H1 (cell line): Measurements from ENCODE around the gene CCDC169. TPM values are rescaled to one million over a fixed set of nuclear protein-coding genes. Genes with fewer than 3 reads are reported as not detected.
A peak's percentile ranks its signal among the peaks of the same experiment; 100 is the strongest.

Experiments
- CTCF ChIA-PET: fragments of 300-600 bp; sonication (Branson Sonifier 250); formaldehyde crosslinking; loops from one replicate; lab custom pipeline; 2021; ENCODE audit not compliant: partially characterized antibody; lab: Charles Lee
- POLR2A ChIA-PET: fragments of 300-600 bp; sonication (Branson Sonifier 250); formaldehyde crosslinking; loops from one replicate; lab custom pipeline; 2021; ENCODE audit warnings: inconsistent platforms; ENCODE audit not compliant: partially characterized antibody; lab: Charles Lee
- DNase-seq, 2 experiments: peaks; one replicate each; pipeline versions ENCODE4 v3.0.0 to v3.0.0-alpha.2; 2010 to 2022; ENCODE audit warnings: low spot score in 2 of 2, low read depth in 1 of 2, mixed read lengths in 1 of 2
- FAIRE-seq: peaks from 2 replicates; lab custom pipeline; 2011; peaks lifted over from hg19 to GRCh38; lab: Jason Lieb, UNC
- H2AFZ ChIP-seq: 2 replicates; pipeline ENCODE4 v1.8.1; 2012; ENCODE audit warnings: low read length, inconsistent platforms
- H2AK5ac ChIP-seq: 2 replicates; pipeline ENCODE4 v1.6.1; 2013; ENCODE audit warnings: low read depth, low read length
- H2BK120ac ChIP-seq: replicated peaks from 2 replicates; pipeline ENCODE3; 2013; ENCODE audit warnings: low read depth, low read length, inconsistent platforms
- H2BK12ac ChIP-seq: 2 replicates; pipeline ENCODE4 v1.6.1; 2013; ENCODE audit warnings: low read depth, low read length
- H2BK15ac ChIP-seq: 2 replicates; pipeline ENCODE4 v1.6.1; 2013; ENCODE audit warnings: low read length
- H2BK20ac ChIP-seq: 2 replicates; pipeline ENCODE4 v1.6.1; 2013; ENCODE audit warnings: low read length
- H2BK5ac ChIP-seq: 2 replicates; pipeline ENCODE4 v1.6.1; 2013; ENCODE audit warnings: low read depth, low read length
- H3K14ac ChIP-seq: 2 replicates; pipeline ENCODE4 v1.6.1; 2013; ENCODE audit warnings: inconsistent platforms; ENCODE audit not compliant: insufficient read length
- H3K18ac ChIP-seq: 2 replicates; pipeline ENCODE4 v1.6.1; 2013; ENCODE audit warnings: low read length; ENCODE audit errors: extremely low read depth
- H3K23ac ChIP-seq: 2 replicates; pipeline ENCODE4 v1.6.1; 2013; ENCODE audit warnings: inconsistent platforms; ENCODE audit not compliant: insufficient read length
- H3K23me2 ChIP-seq: 2 replicates; pipeline ENCODE4 v1.6.1; 2013; ENCODE audit warnings: low read depth, low read length
- H3K27ac ChIP-seq: 2 replicates; pipeline ENCODE4 v1.6.1; 2011; ENCODE audit warnings: low read depth, low read length, inconsistent platforms
- H3K27me3 ChIP-seq, 4 experiments: replicated peaks in 1 of 4; 1 replicate in 1 of 4; 2 replicates in 3 of 4; pipeline versions ENCODE4 v1.6.1 to v1.8.1; 2011 to 2013; ENCODE audit warnings: low read length in 3 of 4, mild to moderate bottlenecking in 3 of 4, inconsistent platforms in 2 of 4, mixed read lengths in 2 of 4, moderate library complexity in 1 of 4; ENCODE audit not compliant: control insufficient read depth in 3 of 4, insufficient read depth in 3 of 4; ENCODE audit errors: extremely low read depth in 1 of 4
- H3K36me3 ChIP-seq, 4 experiments: 2 replicates each; pipeline versions ENCODE4 v1.6.1 to v1.8.1; 2011 to 2013; ENCODE audit warnings: mild to moderate bottlenecking in 4 of 4, low read length in 3 of 4, moderate library complexity in 2 of 4, control low read depth in 1 of 4, inconsistent platforms in 1 of 4; ENCODE audit not compliant: insufficient read depth in 4 of 4, control insufficient read depth in 2 of 4
- H3K4ac ChIP-seq: replicated peaks from 2 replicates; pipeline ENCODE3; 2013; ENCODE audit warnings: low read length, low read depth, mixed read lengths, inconsistent platforms; ENCODE audit not compliant: insufficient read length
- H3K4me1 ChIP-seq, 4 experiments: replicated peaks in 1 of 4; 1 replicate in 1 of 4; 2 replicates in 3 of 4; pipeline versions ENCODE4 v1.6.1 to v1.8.1; 2011 to 2013; ENCODE audit warnings: low read length in 3 of 4, inconsistent platforms in 2 of 4, mixed read lengths in 1 of 4; ENCODE audit not compliant: insufficient read depth in 4 of 4, control insufficient read depth in 3 of 4
- H3K4me2 ChIP-seq, 2 experiments: 2 replicates each; pipeline versions ENCODE4 v1.6.1 to v1.8.1; 2011 to 2013; ENCODE audit warnings: low read depth in 2 of 2, low read length in 2 of 2, control low read depth in 1 of 2, inconsistent platforms in 1 of 2, mild to moderate bottlenecking in 1 of 2; ENCODE audit not compliant: insufficient read depth in 1 of 2
- H3K4me3 ChIP-seq, 4 experiments: fragments of 200-600, 300-600 bp in 1 of 4; sonication (generic), shearing (Covaris generic), sonication (Bioruptor Twin) in 1 of 4; 2 replicates each; pipeline versions ENCODE4 v1.5.1 to v1.8.1; 2011 to 2016; ENCODE audit warnings: low read length in 4 of 4, low read depth in 3 of 4, control low read depth in 2 of 4, inconsistent platforms in 2 of 4, mild to moderate bottlenecking in 2 of 4, mixed read lengths in 1 of 4, moderate library complexity in 1 of 4; ENCODE audit not compliant: insufficient read depth in 2 of 4; ENCODE audit errors: extremely low read depth in 1 of 4
- H3K56ac ChIP-seq: replicated peaks from 2 replicates; pipeline ENCODE3; 2013; ENCODE audit warnings: low read depth, mild to moderate bottlenecking, mixed read lengths, low read length, inconsistent platforms; ENCODE audit not compliant: insufficient read length
- H3K79me1 ChIP-seq: 2 replicates; pipeline ENCODE4 v1.6.1; 2013; ENCODE audit warnings: low read depth, low read length, control low read depth
- H3K79me2 ChIP-seq, 2 experiments: 2 replicates each; pipeline versions ENCODE4 v1.6.1 to v1.8.1; 2012 to 2013; ENCODE audit warnings: low read length in 2 of 2, mild to moderate bottlenecking in 2 of 2, inconsistent platforms in 1 of 2; ENCODE audit not compliant: insufficient read depth in 2 of 2, control insufficient read depth in 1 of 2
- H3K9ac ChIP-seq, 4 experiments: replicated peaks in 1 of 4; 1 replicate in 1 of 4; 2 replicates in 3 of 4; pipeline versions ENCODE4 v1.6.1 to v1.8.1; 2011 to 2013; ENCODE audit warnings: low read depth in 3 of 4, low read length in 3 of 4, control low read depth in 2 of 4, mild to moderate bottlenecking in 2 of 4, moderate library complexity in 2 of 4, inconsistent platforms in 1 of 4; ENCODE audit errors: extremely low read depth in 1 of 4
- H3K9me3 ChIP-seq, 2 experiments: 2 replicates each; pipeline versions ENCODE4 v1.6.1 to v1.8.1; 2012 to 2013; ENCODE audit warnings: mild to moderate bottlenecking in 2 of 2, moderate library complexity in 2 of 2, control low read depth in 1 of 2, inconsistent platforms in 1 of 2, low read depth in 1 of 2, low read length in 1 of 2, mixed read lengths in 1 of 2; ENCODE audit not compliant: insufficient read depth in 2 of 2
- H4K20me1 ChIP-seq, 2 experiments: replicated peaks in 1 of 2; 2 replicates each; pipeline versions ENCODE3 to v1.8.1; 2011 to 2013; ENCODE audit warnings: inconsistent platforms in 2 of 2, low read length in 2 of 2, mild to moderate bottlenecking in 1 of 2; ENCODE audit not compliant: insufficient read depth in 2 of 2, control insufficient read depth in 1 of 2
- H4K5ac ChIP-seq: 2 replicates; pipeline ENCODE4 v1.6.1; 2013; ENCODE audit warnings: low read length, low read depth, mixed read lengths, inconsistent platforms; ENCODE audit not compliant: insufficient read length
- H4K8ac ChIP-seq: 2 replicates; pipeline ENCODE4 v1.8.0; 2013; ENCODE audit warnings: mild to moderate bottlenecking, moderate library complexity, low read length, inconsistent platforms; ENCODE audit not compliant: insufficient read depth; ENCODE audit errors: extremely low read depth
- H4K91ac ChIP-seq: replicated peaks from 2 replicates; pipeline ENCODE3; 2013; ENCODE audit warnings: low read length, mixed read lengths, inconsistent platforms; ENCODE audit not compliant: insufficient read length
- BACH1 ChIP-seq: IDR thresholded peaks from 2 replicates; pipeline ENCODE4 v1.6.1; 2012; ENCODE audit warnings: low read length, improper control_type of control experiment
- BCL11A ChIP-seq, 2 experiments: IDR thresholded peaks; one replicate each; pipeline ENCODE4 v1.6.1; 2011; ENCODE audit warnings: low read depth in 2 of 2, low read length in 2 of 2, mild to moderate bottlenecking in 2 of 2
- GTF2F1 ChIP-seq: IDR thresholded peaks from 2 replicates; pipeline ENCODE4 v1.6.1; 2012; ENCODE audit warnings: low read depth, low read length, improper control_type of control experiment, borderline replicate concordance
- JUN ChIP-seq: IDR thresholded peaks from 2 replicates; pipeline ENCODE4 v1.6.1; 2011; ENCODE audit warnings: low read depth, mild to moderate bottlenecking, improper control_type of control experiment, low read length
- RNF2 ChIP-seq: fragments of 200-900, 300-1000 bp; sonication (generic); IDR thresholded peaks from 2 replicates; pipeline ENCODE4 v1.7.1; 2016; ENCODE audit warnings: borderline replicate concordance, low read depth, mild to moderate bottlenecking, antibody characterized with exemption, low read length; ENCODE audit not compliant: poor library complexity, severe bottlenecking; ENCODE audit errors: missing control alignments
- SIN3A ChIP-seq, 2 experiments: IDR thresholded peaks in 1 of 2; conservative IDR thresholded peaks in 1 of 2; 2 replicates each; pipeline ENCODE4 v1.6.1; 2011 to 2012; ENCODE audit warnings: low read length in 2 of 2, improper control_type of control experiment in 1 of 2, low read depth in 1 of 2, mild to moderate bottlenecking in 1 of 2
- SP1 ChIP-seq: IDR thresholded peaks from 2 replicates; pipeline ENCODE4 v1.6.1; 2011; ENCODE audit warnings: low read depth, low read length
- SUZ12 ChIP-seq: fragments of 200-600 bp; sonication (generic); IDR thresholded peaks from 2 replicates; pipeline ENCODE4 v1.6.1; 2012; ENCODE audit warnings: mild to moderate bottlenecking, inconsistent platforms, low read length, moderate library complexity, mixed read lengths
- TAF1 ChIP-seq: IDR thresholded peaks from 2 replicates; pipeline ENCODE4 v1.6.1; 2011; ENCODE audit warnings: mild to moderate bottlenecking, low read depth, low read length
- TAF7 ChIP-seq: optimal IDR thresholded peaks from 2 replicates; pipeline ENCODE3; 2011; ENCODE audit warnings: low read depth, mild to moderate bottlenecking, inconsistent platforms, low read length, moderate library complexity, borderline replicate concordance
- TCF12 ChIP-seq: IDR thresholded peaks from 2 replicates; pipeline ENCODE4 v1.6.1; 2011; ENCODE audit warnings: low read depth, mild to moderate bottlenecking, low read length
- TEAD4 ChIP-seq: IDR thresholded peaks from 2 replicates; pipeline ENCODE4 v1.6.1; 2012; ENCODE audit warnings: low read depth, low read length, inconsistent platforms, mixed read lengths
- ZNF274 ChIP-seq: IDR thresholded peaks from 2 replicates; pipeline ENCODE4 v1.7.0; 2012; ENCODE audit warnings: low read length, borderline replicate concordance; ENCODE audit errors: extremely low read depth
- WGBS, 2 experiments: shearing (Covaris generic) in 1 of 2; methylation state at CpG; one replicate each; pipeline versions ENCODE4 v1.1.6 to v1.1.7; 2013 to 2015; ENCODE audit warnings: low lambda C conversion rate in 2 of 2, mixed read lengths in 2 of 2, inconsistent platforms in 1 of 2, low coverage in 1 of 2, missing lambda C conversion rate in 1 of 2; ENCODE audit not compliant: insufficient replicate concordance in 2 of 2, insufficient coverage in 1 of 2, insufficient read length in 1 of 2; ENCODE audit errors: extremely low coverage in 1 of 2, missing lambda C conversion rate in 1 of 2; 5-methylcytosine and 5-hydroxymethylcytosine counted together
- polyA plus RNA-seq, 7 experiments: library from polyadenylated mRNA; depleted of rRNA in 3 of 7; stranded (reverse) in 5 of 7; unstranded in 2 of 7; fragments of >200 nt in 5 of 7; fragments of 200-250 nt in 2 of 7; gene quantifications; 1 replicate in 5 of 7; 2 replicates in 1 of 7; 4 replicates in 1 of 7; pipeline versions ENCODE4 v1.2.1 to v1.2.3, GENCODE V29; 2011 to 2013; ENCODE audit warnings: missing spikeins in 2 of 7, mixed read lengths in 2 of 7
- total RNA-seq: library from RNA; stranded (reverse); fragmentation: NEBNext Ultra II Directional; extraction: Animal tissue kit (Norgen Biotek cat#: 25700); gene quantifications from 2 replicates; pipeline ENCODE4 v1.2.1, GENCODE V29; 2021

CCDC169 gene
- total and polyA plus RNA-seq, 2 of the 8 experiments (the other 6 are each of a cell fraction or from before 2014, with no cell fraction given), result 7.2 to 44.0 TPM

DNA sequence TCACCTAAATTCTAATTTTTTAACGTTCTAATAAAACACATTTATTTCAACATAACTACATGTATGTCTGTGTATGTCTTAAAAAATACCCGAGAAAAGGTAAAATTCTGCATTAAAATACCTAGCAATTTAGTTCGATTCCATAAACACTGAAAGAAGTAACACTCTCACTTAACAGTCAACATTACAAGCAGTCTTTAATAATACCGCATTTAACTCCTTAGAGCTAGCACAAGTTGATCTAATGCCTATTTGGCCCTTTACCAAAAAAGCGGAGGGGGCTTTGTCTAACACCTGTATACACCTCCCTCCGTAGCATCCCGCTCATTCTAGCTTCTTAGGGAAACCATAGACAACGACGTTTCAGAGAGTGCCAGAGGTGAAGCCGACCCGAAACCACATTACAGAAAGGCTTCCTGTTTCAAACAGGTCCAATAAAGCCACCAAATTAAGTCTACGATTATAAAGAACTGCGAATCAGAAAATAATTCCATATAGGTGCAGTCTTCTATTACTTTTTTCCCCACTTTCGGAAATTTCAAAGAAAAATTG is 47.3 kb upstream of the CCDC169 start:
- no peaks in the 10 kb centered on the region for H3K36me3 ChIP-seq
- no peaks in the 10 kb centered on the region; a peak in 1 of 7 replicates for H3K27me3 ChIP-seq
- H3K4ac ChIP-seq, result no peak overlapping the region
- peak overlapping the region; percentile 92 for H2BK5ac ChIP-seq
- DNase-seq (no peak), FAIRE-seq (no peak)
- no peak overlapping the region; the same call in 1 of the 2 replicates for H3K18ac ChIP-seq
- H3K9me3 ChIP-seq, result no peaks in the 10 kb centered on the region
- H3K4me3 ChIP-seq, result peak overlapping the region; percentile 61 to 90 (median 84)
- H3K79me2 ChIP-seq, result peaks cover 3 to 53% of the 10 kb centered on the region in 2 experiments
- no peak overlapping the region for H3K56ac ChIP-seq
- H2BK120ac ChIP-seq, result no peak overlapping the region
- H2BK20ac ChIP-seq, result no peak overlapping the region
- H2BK12ac ChIP-seq, result peak overlapping the region; percentile 90; the same call in 1 of the 2 replicates
- peak overlapping the region; percentile 85; the same call in 1 of the 2 replicates for H3K27ac ChIP-seq
- no peak for TF ChIP-seq SP1
- TF ChIP-seq BACH1, result no peak
- no peak for TF ChIP-seq ZNF274
- TF ChIP-seq GTF2F1, result no peak
- no peak for TF ChIP-seq BCL11A (IDR thresholded peaks at IDR 0.05; ENCODE audit: low read depth in 2 of 2, low read length in 2 of 2)
- no peak for TF ChIP-seq TCF12
- TF ChIP-seq RNF2, result no peak
- TF ChIP-seq SIN3A (conservative IDR thresholded peaks at IDR 0.05 in 1 of 2, IDR thresholded peaks at IDR 0.05 in 1 of 2; ENCODE audit: low read depth in 1 of 2, low read length in 2 of 2), result no peak
- TF ChIP-seq TAF7, result no peak
- TF ChIP-seq TAF1, result no peak
- TF ChIP-seq JUN, result no peak
- no peak for TF ChIP-seq TEAD4
- no peak for TF ChIP-seq SUZ12
- no peak overlapping the region for H4K5ac ChIP-seq
- no peak overlapping the region for H4K91ac ChIP-seq
- ChIA-PET POLR2A (interaction anchor here (1.0 to 3.7 kb wide), 8 partner anchors 10 to 62 kb away, joined by 3 to 31 read pairs (median 5); partner anchors contain the start of gene CCDC169), CTCF (interaction anchor here (1.4 to 2.2 kb wide), 2 partner anchors 38 to 61 kb away, joined by 5 to 7 read pairs; no protein-coding TSS in a partner anchor)
- no peak overlapping the region for H2BK15ac ChIP-seq
- H4K8ac ChIP-seq, result no peak overlapping the region
- no peaks in the 10 kb centered on the region for H3K79me1 ChIP-seq
- H4K20me1 ChIP-seq, result no peaks in the 10 kb centered on the region
- peak overlapping the region; percentile 81 to 93 for H3K4me2 ChIP-seq
- peaks cover 9% of the 10 kb centered on the region for H3K23me2 ChIP-seq
- H3K4me1 ChIP-seq, result peaks cover 0 to 3% (median 3%) of the 10 kb centered on the region in 4 experiments; a peak in 3 of 7 replicates
- WGBS, 2 experiments, result 20% methylated on average over 14 of the region's 14 CpGs; no CpG with 5 or more reads in 1 of the 2 experiments
- peak overlapping the region; percentile 91; the same call in 1 of the 2 replicates for H2AFZ ChIP-seq
- H3K23ac ChIP-seq, result no peak overlapping the region
- H3K14ac ChIP-seq, result no peak overlapping the region
- no peak overlapping the region; the same call in 1 of the 2 replicates for H2AK5ac ChIP-seq
- H3K9ac ChIP-seq, result peak overlapping the region in 3 of 4 experiments; percentile 66 to 87 (median 81); a peak in 3 of 7 replicates
